Measurements from ENCODE around the gene TUSC2. TPM values are rescaled to one million over a fixed set of nuclear protein-coding genes. Genes with fewer than 3 reads are reported as not detected.
"Not testable (repeated sequence)": the region's sequence is repeated elsewhere in the genome, so short reads cannot be mapped to it uniquely, and the experiment has no call there.

The TUSC2 gene
- total RNA-seq, 1 experiment from 2014 or later, result 30.6 TPM

- no peak for DNase-seq (ENCODE audit: low spot score)
These were observed 9.4 kb downstream of the TUSC2 start for GRCh38 chr3:50318615-50319014.

DNA sequence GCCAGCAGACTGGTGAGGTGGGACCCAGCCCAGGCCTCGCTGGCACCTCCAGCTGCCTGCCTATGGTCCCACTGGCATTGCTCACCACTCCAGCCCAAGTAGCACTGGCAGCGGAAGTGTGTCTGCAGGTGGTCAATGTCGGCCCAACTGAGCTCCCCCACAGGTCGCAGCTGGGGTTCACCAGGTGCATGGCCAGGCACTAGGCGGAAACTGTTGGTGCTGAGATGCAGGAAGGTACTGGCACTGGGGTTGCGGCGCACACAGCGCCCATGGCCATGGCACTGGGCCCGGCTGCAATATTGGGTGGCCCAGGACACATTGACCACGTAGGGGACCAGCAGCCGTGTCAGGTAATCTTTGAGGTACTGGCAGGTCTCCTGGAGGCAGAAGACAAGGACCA, 9.9 kb downstream of the TUSC2 start:
- no peak for DNase-seq (ENCODE audit: low spot score)

- DNase-seq (ENCODE audit: low spot score), result peak; percentile 31
These were observed 10.7 kb downstream of the TUSC2 start for GRCh38 chr3:50317300-50317699.

DNA sequence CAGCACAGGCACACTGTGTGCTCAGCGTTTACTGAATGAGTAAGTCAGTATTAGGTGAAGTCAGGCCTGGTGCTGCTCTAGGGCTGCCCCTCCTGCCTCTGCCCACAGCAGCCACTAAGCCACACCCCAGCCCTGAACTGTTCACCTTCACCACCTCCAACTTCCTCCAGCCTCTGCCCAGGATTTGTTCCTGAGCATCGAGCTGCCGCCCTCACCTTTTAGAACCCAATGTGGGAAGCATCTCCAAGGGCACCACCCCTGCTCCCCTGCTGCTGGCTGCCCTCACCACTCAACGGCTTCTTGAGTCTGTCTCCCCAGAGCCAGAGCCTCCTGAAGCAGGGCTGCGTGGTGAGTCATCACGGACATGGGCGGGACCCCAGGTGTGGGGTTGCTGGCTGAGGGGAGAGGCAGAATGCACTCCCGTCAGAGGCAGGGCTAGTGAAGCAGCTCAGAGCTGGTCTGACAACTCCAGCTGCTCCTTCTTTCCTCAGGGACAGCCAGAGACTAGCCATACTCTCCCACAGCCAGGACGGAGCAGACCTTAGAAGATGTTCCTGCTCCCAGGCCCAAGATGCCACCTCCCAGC, 11.3 kb downstream of the TUSC2 start:
- peak; percentile 95 for DNase-seq (ENCODE audit: low spot score)

DNA sequence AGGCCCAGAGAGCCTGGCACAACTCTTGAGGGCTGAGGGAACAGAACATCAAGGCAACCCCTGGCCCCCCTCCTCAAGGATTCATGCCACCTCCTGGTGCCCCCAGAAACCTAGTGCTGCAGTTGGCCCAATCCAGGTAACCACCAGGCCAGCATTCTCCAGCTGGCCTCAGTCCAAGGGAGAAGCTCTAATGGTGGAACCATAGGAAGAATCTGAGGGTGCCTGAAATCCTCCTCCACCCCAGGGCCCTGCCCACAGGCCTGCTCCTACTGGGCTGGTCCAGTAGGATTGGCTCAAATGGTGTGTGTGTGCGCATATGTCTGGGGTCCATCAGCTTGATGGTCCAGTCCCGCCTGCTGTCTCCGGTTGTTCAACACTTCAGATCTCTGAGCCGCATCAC, 13.2 kb downstream of the TUSC2 start:
- DNase-seq (ENCODE audit: low spot score), result no peak

DNA sequence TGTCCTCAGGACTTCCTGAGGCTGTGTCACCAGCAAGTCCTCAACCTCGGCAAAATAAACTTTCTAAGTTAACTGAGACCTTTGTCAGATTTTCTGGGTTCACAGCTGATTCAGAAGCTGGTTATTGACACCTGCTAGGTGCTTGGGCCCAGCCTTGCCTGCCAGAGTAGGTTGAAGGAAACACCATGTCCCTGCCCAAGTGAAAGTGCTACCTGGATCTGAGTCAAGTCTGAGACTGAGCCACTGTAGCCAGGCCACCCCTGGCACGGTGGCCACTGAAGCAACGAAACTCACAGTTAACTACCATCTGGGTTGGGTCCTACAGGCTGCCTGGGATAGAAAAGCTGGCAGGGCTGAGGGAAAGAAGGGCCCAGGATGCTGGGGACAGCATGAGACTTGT, 13.7 kb downstream of the TUSC2 start:
- no peak for DNase-seq (ENCODE audit: low spot score)

DNA sequence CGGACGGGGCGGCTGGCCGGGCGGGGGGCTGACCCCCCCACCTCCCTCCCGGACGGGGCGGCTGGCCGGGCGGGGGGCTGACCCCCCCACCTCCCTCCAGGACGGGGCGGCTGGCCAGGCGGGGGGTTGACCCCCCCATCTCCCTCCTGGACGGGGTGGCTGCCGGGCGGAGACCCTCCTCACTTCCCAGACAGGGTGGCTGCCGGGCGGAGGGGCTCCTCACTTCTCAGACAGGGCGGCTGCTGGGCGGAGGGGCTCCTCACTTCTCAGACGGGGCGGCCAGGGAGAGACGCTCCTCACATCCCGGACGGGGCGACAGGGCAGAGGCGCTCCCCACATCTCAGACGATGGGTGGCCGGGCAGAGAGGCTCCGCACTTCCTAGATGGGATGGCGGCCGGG, 16.0 kb downstream of the TUSC2 start:
- DNase-seq (ENCODE audit: low spot score), result not testable (repeated sequence)

GRCh38 chr3:50304601-50305000, 23.4 kb downstream of the TUSC2 start:
- DNase-seq (ENCODE audit: low spot score), result no peak

DNA sequence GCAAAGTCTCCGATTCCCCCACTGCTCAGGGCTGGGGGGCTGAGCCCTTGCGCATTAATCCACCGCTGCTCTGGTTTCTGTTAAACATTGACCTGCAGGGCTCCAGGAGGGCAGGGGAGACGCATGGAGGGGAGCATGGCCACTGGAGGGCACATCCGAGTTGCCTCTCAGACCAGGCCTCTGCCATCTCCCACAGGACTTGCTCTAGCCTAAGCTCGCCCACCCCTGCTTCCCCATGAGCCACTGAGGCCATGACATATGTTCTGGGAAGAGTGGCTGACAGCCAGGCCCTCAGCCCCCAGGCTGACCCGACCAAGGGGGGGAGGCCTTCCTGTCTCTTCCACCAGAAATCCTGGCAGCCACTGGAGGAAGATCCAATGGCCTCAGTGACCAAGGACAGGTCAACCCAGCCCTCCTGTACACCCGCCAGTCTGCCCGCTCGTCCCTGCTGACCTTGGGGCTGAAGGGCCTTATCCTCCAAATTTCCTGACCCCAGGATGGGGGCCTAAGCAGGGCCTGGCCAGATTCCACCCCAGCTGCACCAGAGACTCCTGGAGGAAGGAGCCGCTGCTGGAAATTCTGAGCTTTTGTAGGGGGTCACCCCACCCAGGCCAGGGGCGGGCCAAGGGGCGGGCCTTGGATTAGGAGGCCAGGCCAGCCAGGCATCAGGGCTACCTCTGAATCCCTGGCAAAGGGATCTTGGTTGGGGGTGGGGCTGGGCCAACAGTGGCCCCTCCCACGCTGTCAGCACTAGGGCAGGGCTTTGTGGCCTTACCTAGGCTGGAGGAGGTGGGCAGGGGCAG, 24.8 kb downstream of the TUSC2 start, which contains the start of gene HYAL1:
Gene HYAL1, minus strand, starts transcription at position 562 of the 803 bp plus-strand sequence. CDS start 618 bp downstream, outside the sequence.
- no peak for DNase-seq (ENCODE audit: low spot score)

DNA sequence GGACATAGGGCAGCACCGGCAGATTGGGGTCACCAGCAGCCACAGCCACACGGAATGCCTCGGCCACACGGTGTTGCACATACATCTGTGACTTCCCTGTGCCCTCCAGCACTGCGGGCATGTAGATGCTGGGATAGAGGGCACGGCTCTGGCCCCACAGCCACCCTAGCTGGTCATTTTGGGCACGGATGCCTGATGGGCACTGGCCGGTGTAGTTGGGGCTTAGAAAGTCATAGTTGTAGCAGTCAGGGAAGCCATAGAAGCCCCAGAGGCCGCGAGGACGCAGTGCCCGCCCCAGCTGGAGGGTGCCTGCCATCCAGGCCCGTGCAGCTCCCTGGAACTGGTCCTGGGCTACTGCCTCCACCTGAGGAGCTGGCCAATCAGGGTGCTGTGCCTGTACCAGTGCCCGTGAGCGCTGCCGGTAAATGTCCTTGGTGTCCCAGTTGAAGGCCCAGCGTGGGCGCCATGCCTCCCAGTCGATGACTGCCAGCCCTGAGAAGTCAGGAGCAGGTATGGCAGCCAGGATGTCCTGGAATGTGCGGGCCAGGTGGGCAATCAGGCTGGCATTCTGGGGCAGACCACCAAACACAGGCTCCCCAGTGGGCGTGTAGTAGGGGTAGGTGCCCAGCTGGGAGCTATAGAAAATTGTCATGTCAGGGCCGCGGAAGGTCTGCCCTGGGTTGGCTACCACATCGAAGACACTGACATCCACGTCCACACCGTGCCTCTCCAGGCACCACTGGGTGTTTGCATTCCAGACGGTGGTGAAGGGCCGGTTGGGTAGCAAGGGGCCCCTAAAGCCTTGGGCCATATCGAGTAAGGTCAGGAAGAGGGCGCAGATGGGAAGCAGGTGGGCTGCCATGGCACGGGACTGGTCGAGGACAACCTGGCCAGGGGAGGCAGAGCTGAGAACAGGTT, 25.7 kb downstream of the TUSC2 start:
- DNase-seq (ENCODE audit: low spot score), result no peak

DNA sequence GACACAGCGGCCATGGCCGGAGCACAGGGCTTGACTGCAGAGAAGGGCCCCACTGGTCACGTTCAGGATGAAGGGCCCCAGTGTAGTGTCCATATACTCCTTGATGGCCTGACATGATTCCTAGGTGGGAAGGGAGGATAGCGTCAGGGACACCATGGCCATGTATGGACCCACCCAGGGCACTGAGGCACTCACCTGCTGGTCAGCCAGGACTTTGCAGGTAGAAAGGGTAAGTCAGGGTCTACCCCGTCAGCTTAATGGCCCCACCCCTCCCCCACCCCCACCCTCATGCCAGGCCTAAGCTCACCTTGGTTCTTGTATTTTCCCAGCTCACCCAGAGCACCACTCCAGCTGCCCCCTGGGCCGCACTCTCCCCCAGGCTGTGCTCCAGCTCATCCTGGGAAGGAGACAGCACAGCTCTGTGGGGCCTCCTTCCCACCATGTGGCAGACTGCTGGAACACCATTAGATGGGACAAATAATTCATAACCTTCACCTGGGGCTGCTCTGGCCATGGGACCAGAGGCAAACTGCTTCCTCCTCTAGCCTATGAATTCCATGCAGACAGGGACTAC, 27.3 kb downstream of the TUSC2 start:
- no peak for DNase-seq (ENCODE audit: low spot score)

DNA sequence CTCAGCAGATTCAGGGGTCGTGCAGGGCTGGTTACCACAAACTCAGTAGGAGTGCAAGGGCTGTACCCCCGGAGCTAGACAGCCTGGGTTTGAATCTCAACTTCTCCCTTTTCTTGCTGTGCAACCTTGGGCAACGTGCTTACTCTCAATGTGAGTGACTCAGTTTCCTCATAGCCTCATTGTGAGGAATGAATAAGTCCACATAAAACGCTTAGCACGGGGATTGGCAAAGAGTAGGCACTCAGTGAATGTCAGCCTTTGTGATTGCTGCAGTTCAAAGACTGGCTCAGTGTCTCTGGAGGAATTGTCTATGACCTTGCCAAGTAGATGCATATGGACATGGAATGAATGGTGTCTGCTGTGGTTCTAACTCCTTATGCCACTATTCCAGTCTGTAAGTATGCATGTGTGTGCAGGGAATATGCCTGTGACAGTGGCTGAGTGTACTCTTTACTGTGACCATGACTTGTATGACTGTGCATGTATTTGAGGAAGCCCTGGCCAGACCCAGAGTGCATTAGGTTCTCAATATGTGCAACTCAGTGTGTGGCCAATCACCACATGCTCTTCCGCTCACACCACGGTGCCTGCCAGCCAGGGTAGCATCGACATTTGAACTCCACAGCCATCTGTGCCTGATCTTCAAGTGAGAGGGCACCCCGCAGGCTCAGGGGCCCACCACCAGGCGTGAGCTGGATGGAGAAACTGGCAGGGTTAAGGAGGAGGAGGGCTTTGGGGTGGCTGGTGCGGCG, 27.9 kb downstream of the TUSC2 start:
- DNase-seq (ENCODE audit: low spot score), result no peak

DNA sequence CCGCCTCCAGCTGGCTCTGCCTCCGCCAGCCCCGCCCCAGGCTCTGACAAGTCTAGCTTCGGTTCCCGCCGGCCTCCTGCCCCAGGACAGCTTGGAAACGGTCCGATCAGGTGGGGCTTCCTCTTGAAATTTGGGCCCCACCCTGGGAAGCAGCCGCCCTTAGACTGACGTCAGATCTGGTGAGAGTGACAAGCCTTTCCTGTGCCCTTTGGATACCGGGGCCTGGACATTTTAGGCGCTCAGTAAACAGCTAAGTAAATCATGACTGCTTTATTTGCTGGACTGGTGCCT, 28.4 kb downstream of the TUSC2 start:
- no peak for DNase-seq (ENCODE audit: low spot score)

- peak; percentile 96 for DNase-seq (ENCODE audit: low spot score)
These were observed 29.0 kb downstream of the TUSC2 start, which contains the start of the genes HYAL3 and NAA80 for GRCh38 chr3:50298836-50299637. TSS of gene HYAL3 (minus strand) at chr3:50299405. CDS start at chr3:50295602, 3,803 bp downstream. TSS of gene NAA80 (minus strand) at chr3:50299405. CDS start at chr3:50297463, 1,942 bp downstream.

- DNase-seq (ENCODE audit: low spot score), result no peak
These were observed 29.9 kb downstream of the TUSC2 start for GRCh38 chr3:50297896-50298725.

DNA sequence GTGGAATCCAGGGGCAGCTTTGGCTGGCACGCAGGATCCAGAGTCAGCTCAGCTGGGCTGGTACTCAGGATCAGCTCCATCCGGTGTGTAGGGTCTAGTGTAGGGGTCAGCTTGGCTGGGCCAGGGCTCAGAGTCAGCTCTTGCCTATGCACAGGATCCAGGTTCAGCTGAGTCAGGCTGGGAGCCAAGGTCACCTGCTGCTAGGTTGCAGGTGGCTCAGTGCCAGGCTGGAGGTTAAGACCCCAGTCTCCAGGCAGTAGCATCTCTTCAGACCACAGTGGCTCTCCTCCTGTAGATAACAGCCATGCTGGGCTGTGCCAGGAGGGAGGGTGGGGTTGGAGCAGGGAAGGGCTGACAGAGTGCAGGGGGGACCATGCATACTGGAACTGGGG, 30.6 kb downstream of the TUSC2 start:
- no peak for DNase-seq (ENCODE audit: low spot score)

- DNase-seq (ENCODE audit: low spot score), result no peak
These were observed 31.2 kb downstream of the TUSC2 start for GRCh38 chr3:50296721-50297383.

DNA sequence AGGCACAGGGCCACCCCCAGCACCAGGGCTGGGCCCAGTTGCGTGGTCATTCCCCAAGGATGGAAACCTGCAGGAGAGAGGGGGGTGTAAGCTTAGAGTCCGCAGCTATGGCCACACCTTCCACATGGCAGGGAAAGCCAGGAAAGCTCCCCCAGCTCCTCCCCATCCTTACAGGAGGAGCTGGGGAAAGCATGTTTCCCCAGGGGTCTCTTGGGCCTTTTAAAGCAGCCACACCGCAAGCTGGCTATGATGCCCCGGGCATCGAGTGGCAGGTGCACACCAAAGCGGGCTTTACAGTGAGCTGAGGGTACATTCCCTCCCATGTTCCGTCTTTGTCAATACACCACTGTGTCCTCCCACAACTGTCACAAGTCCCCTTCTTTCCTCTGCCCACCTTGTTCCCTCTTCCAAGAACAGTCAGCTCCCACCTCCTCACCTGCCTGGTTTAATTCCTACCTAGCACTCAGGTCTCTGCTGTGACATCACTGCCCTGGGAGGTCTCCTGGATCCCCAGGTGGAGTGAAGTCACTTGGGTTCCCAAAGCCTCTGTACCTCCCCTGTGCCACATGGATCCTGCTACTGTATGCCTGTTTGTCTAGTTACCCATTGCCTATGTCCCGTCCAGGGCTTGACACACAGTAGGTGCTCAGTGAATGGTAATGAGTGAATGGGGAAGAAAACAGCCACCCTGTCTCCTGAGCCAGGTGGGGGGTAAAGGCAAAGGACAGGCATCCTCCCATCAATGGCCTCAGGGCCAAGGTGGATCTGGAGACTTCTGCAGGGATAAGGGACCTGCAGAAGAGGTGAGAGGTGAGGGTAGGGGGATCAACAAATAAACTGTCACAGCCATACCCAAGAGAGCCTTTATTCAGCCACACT, 32.2 kb downstream of the TUSC2 start:
- no peak for DNase-seq (ENCODE audit: low spot score)

Measured in A172 (cell line).